Measurements from ENCODE around the gene MMP24. TPM values are rescaled to one million over a fixed set of nuclear protein-coding genes. Genes with fewer than 3 reads are reported as not detected.
"Not testable (repeated sequence)": the region's sequence is repeated elsewhere in the genome, so short reads cannot be mapped to it uniquely, and the experiment has no call there.

The MMP24 gene
- total and polyA plus RNA-seq, 4 donors: 0.20 to 1.2 (median 0.57) TPM

DNA sequence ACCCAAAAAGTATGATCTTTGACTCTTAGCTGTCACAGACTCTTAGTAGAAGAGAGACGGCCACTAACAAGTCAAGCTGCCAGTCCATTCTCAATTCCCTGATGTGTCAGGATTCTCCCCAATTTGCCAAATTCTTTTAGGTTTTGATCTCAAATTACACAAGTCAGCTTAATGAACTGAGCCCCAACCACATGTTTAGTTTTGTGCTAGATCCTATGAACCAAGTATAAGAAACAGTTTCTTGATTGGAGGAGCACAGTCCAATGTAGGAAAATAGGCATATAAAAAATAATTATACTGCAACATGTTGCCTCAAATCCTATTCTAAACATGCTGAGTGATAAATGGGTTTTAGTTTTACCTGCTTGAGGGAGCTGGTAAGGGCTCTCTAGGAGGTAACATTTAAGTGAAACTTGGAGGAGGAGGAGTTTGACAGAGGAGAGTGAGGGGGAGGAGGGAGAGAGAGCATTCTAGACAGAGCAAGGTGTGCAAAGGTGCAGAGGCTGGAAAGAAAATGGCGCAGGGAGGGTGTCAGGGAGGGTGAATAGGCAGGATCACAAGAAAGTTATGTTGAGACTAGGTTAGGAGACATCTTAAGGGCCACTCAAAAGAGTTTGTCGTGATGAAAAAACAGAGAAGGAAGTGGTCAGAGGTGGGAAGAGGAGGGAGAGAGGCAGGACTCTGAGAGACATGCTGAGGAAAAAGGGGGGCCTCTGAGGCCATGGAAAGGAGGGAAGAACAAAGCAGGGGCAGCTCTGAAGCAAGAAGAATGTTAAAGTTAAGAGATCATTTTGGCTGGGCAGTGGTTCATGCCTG is 88.5 kb downstream of the MMP24 start:
- Histone ChIP-seq H3K27me3 (ENCODE audit: control insufficient read depth in 1 of 2, insufficient read depth in 2 of 2, low read length in 1 of 2) (no peaks in the 10 kb centered on the region), H3K4me3 (ENCODE audit: low read length in 2 of 2) (no peak overlapping the region), H3K27ac (ENCODE audit: low read depth in 1 of 2, low read length in 2 of 2) (no peak overlapping the region), H3K9me3 (ENCODE audit: control insufficient read depth, low read length) (no peaks in the 10 kb centered on the region), H3K36me3 (ENCODE audit: control insufficient read depth in 1 of 2, insufficient read depth in 2 of 2, low read length in 1 of 2) (no peaks in the 10 kb centered on the region), H3K4me1 (ENCODE audit: control insufficient read depth in 1 of 2, insufficient read depth in 2 of 2, low read length in 2 of 2) (no peaks in the 10 kb centered on the region)
- ATAC-seq (ENCODE audit: low FRiP score) (no peak), DNase-seq (no peak)
- intact Hi-C loops (cut with DNase I): no loop called here
- WGBS, 2 donors: 81 to 82% methylated on average over 3 of the region's 3 CpGs

DNA sequence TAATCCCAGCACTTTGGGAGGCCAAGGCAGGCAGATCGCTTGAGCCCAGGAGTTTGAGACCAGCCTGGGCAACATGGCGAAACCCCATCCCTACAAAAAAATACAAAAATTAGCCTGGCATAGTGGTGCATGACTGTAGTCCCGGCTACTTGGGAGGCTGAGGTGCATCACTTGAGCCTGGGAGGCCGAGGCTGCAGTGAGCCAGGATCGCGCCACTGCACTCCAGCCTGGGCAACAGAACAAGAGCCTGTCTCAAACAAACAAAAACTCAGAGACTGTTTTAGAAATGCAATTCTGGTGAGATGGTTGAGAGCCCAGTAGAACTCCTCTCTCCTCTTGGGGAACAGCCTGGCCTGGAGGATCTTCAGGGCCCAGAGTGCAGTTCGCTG is 89.1 kb downstream of the MMP24 start:
- H3K27me3 ChIP-seq (ENCODE audit: control insufficient read depth in 1 of 2, insufficient read depth in 2 of 2, low read length in 1 of 2); ATAC-seq (ENCODE audit: low FRiP score); H3K9me3 ChIP-seq (ENCODE audit: control insufficient read depth, low read length); H3K36me3 ChIP-seq (ENCODE audit: control insufficient read depth in 1 of 2, insufficient read depth in 2 of 2, low read length in 1 of 2); H3K4me3 ChIP-seq (ENCODE audit: low read length in 2 of 2); DNase-seq; intact Hi-C loops (cut with DNase I); H3K27ac ChIP-seq (ENCODE audit: low read depth in 1 of 2, low read length in 2 of 2); H3K4me1 ChIP-seq (ENCODE audit: control insufficient read depth in 1 of 2, insufficient read depth in 2 of 2, low read length in 2 of 2): not testable (repeated sequence)
- 93% methylated on average over 7 of the region's 7 CpGs for WGBS, 2 donors

DNA sequence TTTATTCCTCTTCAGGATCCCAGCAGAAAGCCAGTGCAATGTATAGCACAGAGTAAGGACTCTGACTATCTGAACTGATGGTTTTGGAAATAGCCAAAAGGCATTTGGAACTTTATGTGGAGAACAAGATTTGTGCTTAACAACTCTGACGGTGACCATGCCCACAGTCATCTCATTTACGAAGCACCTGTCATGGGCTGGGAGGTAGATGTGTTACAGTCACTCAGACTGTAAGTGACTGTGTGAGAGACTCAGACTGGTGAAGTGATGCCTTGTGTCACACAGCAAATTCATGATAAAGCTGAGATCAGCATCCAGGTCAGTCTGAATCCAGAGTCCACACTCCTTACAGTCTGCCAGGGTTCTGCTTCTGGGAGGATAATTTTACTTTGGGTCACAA is 89.6 kb downstream of the MMP24 start:
- DNase-seq (no peak), ATAC-seq (ENCODE audit: low FRiP score) (no peak)
- intact Hi-C loops (cut with DNase I): no loop called here
- H3K36me3 ChIP-seq (ENCODE audit: control insufficient read depth in 1 of 2, insufficient read depth in 2 of 2, low read length in 1 of 2): no peaks in the 10 kb centered on the region
- no peak overlapping the region for H3K27ac ChIP-seq (ENCODE audit: low read depth in 1 of 2, low read length in 2 of 2)
- no peaks in the 10 kb centered on the region for H3K4me1 ChIP-seq (ENCODE audit: control insufficient read depth in 1 of 2, insufficient read depth in 2 of 2, low read length in 2 of 2)
- no peak overlapping the region for H3K4me3 ChIP-seq (ENCODE audit: low read length in 2 of 2)
- no peaks in the 10 kb centered on the region for H3K9me3 ChIP-seq (ENCODE audit: control insufficient read depth, low read length)
- no peaks in the 10 kb centered on the region for H3K27me3 ChIP-seq (ENCODE audit: control insufficient read depth in 1 of 2, insufficient read depth in 2 of 2, low read length in 1 of 2)
- WGBS, 2 donors: 78 to 91% methylated on average over 2 of the region's 2 CpGs

DNA sequence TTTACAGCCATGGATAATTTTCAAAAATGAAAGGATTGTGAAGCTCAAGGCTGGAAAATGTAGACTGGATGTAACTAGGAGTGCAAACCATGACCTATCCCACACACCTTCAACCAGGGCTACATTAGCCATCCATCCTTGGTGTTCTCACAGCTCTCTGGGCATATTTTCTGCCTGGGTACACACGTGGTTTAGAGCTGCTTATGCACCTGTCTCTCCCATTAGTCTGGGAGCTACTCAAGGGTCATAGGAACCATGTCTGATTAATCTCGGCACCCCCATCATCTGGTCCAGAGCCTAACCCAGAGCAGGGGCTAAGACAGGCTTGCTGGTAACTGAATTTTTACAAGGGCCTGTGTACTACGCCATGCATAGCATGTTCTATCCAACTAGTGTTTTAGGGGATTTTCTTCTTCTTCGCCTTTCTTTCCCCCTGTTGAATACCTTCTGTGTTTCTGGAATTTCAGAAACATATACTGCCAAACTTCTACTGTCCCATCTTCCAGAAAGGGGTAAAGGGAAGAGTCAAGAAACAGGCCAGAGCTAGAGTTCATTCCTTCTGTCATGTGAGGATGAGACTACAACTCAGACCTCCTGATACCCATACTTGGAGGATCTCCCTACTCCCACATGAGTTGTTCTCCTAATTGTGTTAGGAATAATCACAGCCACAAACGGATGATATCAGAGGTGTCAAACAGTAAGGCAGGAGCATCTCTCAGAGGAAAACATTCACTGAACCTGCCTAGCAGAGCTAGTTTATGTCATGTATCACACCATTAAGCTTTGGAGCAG is 91.1 kb downstream of the MMP24 start:
- no peaks in the 10 kb centered on the region for H3K9me3 ChIP-seq (ENCODE audit: control insufficient read depth, low read length)
- no peaks in the 10 kb centered on the region for H3K27me3 ChIP-seq (ENCODE audit: control insufficient read depth in 1 of 2, insufficient read depth in 2 of 2, low read length in 1 of 2)
- H3K4me3 ChIP-seq (ENCODE audit: low read length in 2 of 2): no peak overlapping the region
- H3K36me3 ChIP-seq (ENCODE audit: control insufficient read depth in 1 of 2, insufficient read depth in 2 of 2, low read length in 1 of 2): no peaks in the 10 kb centered on the region
- WGBS, 2 donors: 89 to 91% methylated on average over 5 of the region's 5 CpGs
- intact Hi-C loops (cut with DNase I): no loop called here
- no peak overlapping the region for H3K27ac ChIP-seq (ENCODE audit: low read depth in 1 of 2, low read length in 2 of 2)
- H3K4me1 ChIP-seq (ENCODE audit: control insufficient read depth in 1 of 2, insufficient read depth in 2 of 2, low read length in 2 of 2): no peaks in the 10 kb centered on the region
- ATAC-seq (ENCODE audit: low FRiP score): no peak
- no peak for DNase-seq

DNA sequence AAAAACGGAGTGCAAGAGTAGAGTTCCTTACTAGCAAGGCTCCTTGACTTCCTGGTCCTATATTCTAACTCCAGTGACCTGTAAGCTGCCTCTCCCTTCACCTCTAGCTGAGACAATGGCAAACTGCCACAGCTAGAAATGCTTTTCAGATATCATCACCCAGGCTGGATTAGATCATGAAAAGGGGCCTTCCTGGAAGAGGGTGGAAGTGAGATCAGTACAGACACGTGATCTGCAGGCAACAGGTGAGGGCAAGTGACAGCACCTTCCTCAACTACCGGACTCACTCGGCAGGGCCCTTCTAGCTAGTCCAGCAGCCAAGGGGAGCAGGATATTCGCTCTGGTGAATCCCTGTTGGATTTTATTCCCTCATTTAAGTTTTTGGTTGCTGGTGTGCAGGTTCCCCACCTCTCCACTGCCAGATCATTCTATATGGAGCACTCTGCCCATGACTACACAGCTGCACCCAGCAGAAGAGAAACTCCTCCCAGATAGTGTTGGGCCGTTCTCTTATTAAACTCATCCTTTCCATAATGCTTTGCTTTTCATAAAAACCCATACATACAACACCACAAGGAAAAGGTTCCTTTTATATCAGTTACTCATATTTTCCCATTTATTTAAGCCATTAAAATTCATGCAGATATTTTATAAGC is 92.1 kb downstream of the MMP24 start:
- Histone ChIP-seq H3K4me1 (ENCODE audit: control insufficient read depth in 1 of 2, insufficient read depth in 2 of 2, low read length in 2 of 2) (no peaks in the 10 kb centered on the region), H3K36me3 (ENCODE audit: control insufficient read depth in 1 of 2, insufficient read depth in 2 of 2, low read length in 1 of 2) (no peaks in the 10 kb centered on the region), H3K27ac (ENCODE audit: low read depth in 1 of 2, low read length in 2 of 2) (no peak overlapping the region), H3K9me3 (ENCODE audit: control insufficient read depth, low read length) (no peaks in the 10 kb centered on the region), H3K4me3 (ENCODE audit: low read length in 2 of 2) (no peak overlapping the region), H3K27me3 (ENCODE audit: control insufficient read depth in 1 of 2, insufficient read depth in 2 of 2, low read length in 1 of 2) (no peaks in the 10 kb centered on the region)
- DNase-seq: no peak
- intact Hi-C loops (cut with DNase I): no loop called here
- 69 to 72% methylated on average over 6 of the region's 6 CpGs for WGBS, 2 donors
- peak; percentile 38 for ATAC-seq (ENCODE audit: low FRiP score)

DNA sequence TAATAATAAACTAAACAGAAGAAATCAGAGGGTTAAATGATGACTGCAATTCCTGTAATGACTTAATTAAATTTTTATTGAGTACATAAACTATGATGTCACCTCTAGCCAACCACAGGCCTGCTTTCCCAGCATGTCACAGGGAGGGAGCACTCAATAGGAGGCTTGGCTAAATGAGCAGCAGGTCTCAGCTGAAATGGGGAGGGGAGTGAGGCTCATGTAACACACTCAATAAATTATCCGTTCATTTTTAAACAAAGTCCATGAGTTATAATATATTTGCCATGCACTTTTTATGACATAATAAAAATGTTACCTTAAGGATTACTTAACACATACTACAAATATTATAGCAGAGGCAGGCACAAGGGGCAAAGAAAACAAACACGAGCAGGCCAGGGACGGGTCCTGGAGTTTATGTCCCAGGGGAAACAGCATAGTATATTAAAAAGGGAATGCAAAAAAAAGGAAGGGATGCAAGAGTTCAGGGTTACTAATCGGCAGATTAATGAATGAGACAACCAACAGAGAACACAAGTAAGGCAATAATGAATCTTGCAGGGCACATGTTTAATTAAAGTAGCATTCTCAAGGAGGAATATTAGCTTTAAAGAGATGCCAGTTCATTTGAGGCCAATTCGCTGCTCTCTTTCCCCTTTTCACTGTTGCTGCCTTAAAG is 92.8 kb downstream of the MMP24 start:
- H3K4me3 ChIP-seq (ENCODE audit: low read length in 2 of 2): no peak overlapping the region
- no peaks in the 10 kb centered on the region for H3K27me3 ChIP-seq (ENCODE audit: control insufficient read depth in 1 of 2, insufficient read depth in 2 of 2, low read length in 1 of 2)
- intact Hi-C loops (cut with DNase I): no loop called here
- no peaks in the 10 kb centered on the region for H3K9me3 ChIP-seq (ENCODE audit: control insufficient read depth, low read length)
- no peaks in the 10 kb centered on the region for H3K36me3 ChIP-seq (ENCODE audit: control insufficient read depth in 1 of 2, insufficient read depth in 2 of 2, low read length in 1 of 2)
- DNase-seq (no peak), ATAC-seq (ENCODE audit: low FRiP score) (no peak)
- no peaks in the 10 kb centered on the region for H3K4me1 ChIP-seq (ENCODE audit: control insufficient read depth in 1 of 2, insufficient read depth in 2 of 2, low read length in 2 of 2)
- no peak overlapping the region for H3K27ac ChIP-seq (ENCODE audit: low read depth in 1 of 2, low read length in 2 of 2)
- WGBS, 2 donors: 25 to 35% methylated on average over 5 of the region's 5 CpGs

DNA sequence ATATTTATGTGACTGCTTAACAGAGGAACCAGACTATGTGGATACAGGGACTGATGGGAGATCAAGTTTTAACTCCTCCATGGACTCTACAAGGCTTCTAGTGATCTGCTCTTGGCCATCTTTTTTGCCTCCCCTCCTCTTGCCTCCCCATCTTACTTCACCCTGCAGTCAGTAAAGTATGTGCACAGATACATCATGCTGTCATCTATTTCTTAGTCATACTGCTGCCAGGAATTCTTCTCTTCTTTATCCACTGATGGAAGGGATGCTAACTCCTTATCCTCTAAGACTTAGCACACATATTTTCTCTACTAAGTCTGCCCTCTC is 93.3 kb downstream of the MMP24 start:
- H3K4me3 ChIP-seq (ENCODE audit: low read length in 2 of 2): no peak overlapping the region
- DNase-seq (no peak), ATAC-seq (ENCODE audit: low FRiP score) (no peak)
- intact Hi-C loops (cut with DNase I): no loop called here
- H3K27ac ChIP-seq (ENCODE audit: low read depth in 1 of 2, low read length in 2 of 2): no peak overlapping the region
- no peaks in the 10 kb centered on the region for H3K27me3 ChIP-seq (ENCODE audit: control insufficient read depth in 1 of 2, insufficient read depth in 2 of 2, low read length in 1 of 2)
- H3K9me3 ChIP-seq (ENCODE audit: control insufficient read depth, low read length): no peaks in the 10 kb centered on the region
- H3K4me1 ChIP-seq (ENCODE audit: control insufficient read depth in 1 of 2, insufficient read depth in 2 of 2, low read length in 2 of 2): no peaks in the 10 kb centered on the region
- H3K36me3 ChIP-seq (ENCODE audit: control insufficient read depth in 1 of 2, insufficient read depth in 2 of 2, low read length in 1 of 2): no peaks in the 10 kb centered on the region

DNA sequence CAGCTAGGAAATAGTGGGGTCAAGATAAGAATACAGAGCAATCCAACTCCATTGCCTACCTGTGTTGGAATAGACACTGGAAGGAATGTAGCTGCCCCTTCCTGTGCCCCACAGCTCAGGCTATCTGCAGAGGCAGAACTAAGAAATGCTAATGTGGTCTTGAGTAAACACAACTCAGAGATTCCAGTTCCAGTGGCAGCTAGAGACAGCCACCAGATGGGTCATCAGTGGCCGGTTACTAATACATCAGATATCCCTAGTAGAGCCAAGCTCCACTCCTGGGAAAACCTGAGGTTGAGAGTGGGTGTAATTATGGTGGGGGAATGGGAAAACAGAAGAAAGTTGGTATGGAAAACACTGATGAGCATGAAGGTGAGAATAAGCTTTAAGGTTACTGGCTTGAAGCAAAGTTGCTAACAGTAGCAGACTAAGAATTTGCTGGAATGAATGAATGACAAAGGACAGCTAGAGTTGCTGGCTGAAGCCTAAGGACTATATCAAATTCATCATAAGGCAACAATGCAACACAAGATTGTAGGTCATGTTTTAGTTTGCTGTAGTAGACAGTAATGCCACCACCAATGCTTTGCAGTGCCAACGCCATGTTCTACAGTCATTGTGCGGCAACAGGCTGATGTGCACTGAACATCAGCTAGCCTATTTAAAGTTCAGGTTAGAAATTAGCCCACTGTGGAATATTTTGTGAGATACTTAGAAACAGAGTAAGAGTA is 94.1 kb downstream of the MMP24 start:
- Histone ChIP-seq H3K27ac (ENCODE audit: low read depth in 1 of 2, low read length in 2 of 2) (no peak overlapping the region), H3K9me3 (ENCODE audit: control insufficient read depth, low read length) (no peaks in the 10 kb centered on the region), H3K4me3 (ENCODE audit: low read length in 2 of 2) (no peak overlapping the region), H3K4me1 (ENCODE audit: control insufficient read depth in 1 of 2, insufficient read depth in 2 of 2, low read length in 2 of 2) (no peaks in the 10 kb centered on the region), H3K36me3 (ENCODE audit: control insufficient read depth in 1 of 2, insufficient read depth in 2 of 2, low read length in 1 of 2) (no peaks in the 10 kb centered on the region), H3K27me3 (ENCODE audit: control insufficient read depth in 1 of 2, insufficient read depth in 2 of 2, low read length in 1 of 2) (no peaks in the 10 kb centered on the region)
- no peak for DNase-seq
- 96 to 98% methylated on average over 3 of the region's 3 CpGs for WGBS, 2 donors
- intact Hi-C loops (cut with DNase I): no loop called here
- no peak for ATAC-seq (ENCODE audit: low FRiP score)
